B cell (primary cell): ENCODE results near the gene CABP2. TPM values are rescaled to one million over a fixed set of nuclear protein-coding genes. Genes with fewer than 3 reads are reported as not detected.

Experiments
- ATAC-seq: fragments of 200-7000 bp; cut with Tn5 transposase; one replicate; pipeline ENCODE4 v1.10.0; 2021; ENCODE audit warnings: low read depth, mild to moderate bottlenecking, moderate number of reproducible peaks, moderate library complexity
- CTCF ChIA-PET: fragments of 350-600 bp; sonication (Branson Sonifier 250); formaldehyde crosslinking; loops from one replicate; lab custom pipeline; 2021; ENCODE audit warnings: antibody characterized with exemption, inconsistent platforms; lab: Charles Lee
- POLR2A ChIA-PET: fragments of 350-600 bp; sonication (Branson Sonifier 250); formaldehyde crosslinking; loops from one replicate; lab custom pipeline; 2021; ENCODE audit warnings: antibody characterized with exemption; lab: Charles Lee
- DNase-seq: peaks from one replicate; pipeline ENCODE4 v3.0.0; 2013
- H2AFZ ChIP-seq: 2 replicates; pipeline ENCODE4 v1.6.1; 2012; ENCODE audit warnings: mild to moderate bottlenecking, low read depth, low read length; ENCODE audit not compliant: insufficient read depth, poor library complexity, severe bottlenecking
- H3K27ac ChIP-seq, 2 donors: 1 replicate in 1 of 2; 2 replicates in 1 of 2; pipeline ENCODE4 v1.5.1; 2012 to 2013; ENCODE audit warnings: low read length in 2 of 2, mild to moderate bottlenecking in 2 of 2, moderate library complexity in 1 of 2
- H3K27me3 ChIP-seq, 4 experiments: fragments of 200-600 bp in 1 of 4; sonication (generic) in 1 of 4; replicated peaks in 1 of 4; 1 replicate in 2 of 4; 2 replicates in 2 of 4; pipeline versions ENCODE4 v1.6.1 to v1.7.0; 2013 to 2016; ENCODE audit warnings: low read length in 3 of 4, mild to moderate bottlenecking in 2 of 4, mixed read lengths in 1 of 4, moderate library complexity in 1 of 4; ENCODE audit not compliant: insufficient read depth in 4 of 4, control insufficient read depth in 3 of 4; ENCODE audit errors: control extremely low read depth in 1 of 4
- H3K36me3 ChIP-seq, 2 experiments: replicated peaks in 1 of 2; 1 replicate in 1 of 2; 2 replicates in 1 of 2; pipeline versions ENCODE4 v1.6.1 to v1.7.1; 2013; ENCODE audit warnings: low read length in 1 of 2; ENCODE audit not compliant: insufficient read depth in 2 of 2, control insufficient read depth in 1 of 2; ENCODE audit errors: control extremely low read depth in 1 of 2, extremely low read depth in 1 of 2
- H3K4me1 ChIP-seq, 2 donors: fragments of 200-600 bp in 1 of 2; sonication (generic) in 1 of 2; 1 replicate in 1 of 2; 2 replicates in 1 of 2; pipeline versions ENCODE4 v1.5.1 to v1.6.1; 2013 to 2017; ENCODE audit warnings: low read length in 2 of 2; ENCODE audit not compliant: control insufficient read depth in 2 of 2, insufficient read depth in 2 of 2
- H3K4me2 ChIP-seq: replicated peaks from 2 replicates; pipeline ENCODE3; 2012; ENCODE audit warnings: mild to moderate bottlenecking, low read depth, low read length; ENCODE audit not compliant: poor library complexity, severe bottlenecking
- H3K4me3 ChIP-seq, 5 experiments: fragments of 200-600 bp in 1 of 5; sonication (generic) in 1 of 5; 1 replicate in 3 of 5; 2 replicates in 2 of 5; pipeline versions ENCODE4 v1.5.1 to v1.7.0; 2011 to 2016; ENCODE audit warnings: low read length in 4 of 5, mild to moderate bottlenecking in 4 of 5, low read depth in 2 of 5, control low read depth in 1 of 5, moderate library complexity in 1 of 5; ENCODE audit not compliant: insufficient read depth in 1 of 5; ENCODE audit errors: control extremely low read depth in 1 of 5, extremely low read depth in 1 of 5
- H3K79me2 ChIP-seq: fragments of 200-600 bp; sonication (generic); one replicate; pipeline ENCODE4 v1.6.0; 2016; ENCODE audit warnings: low read length; ENCODE audit not compliant: control insufficient read depth, insufficient read depth
- H3K9ac ChIP-seq: fragments of 200-600 bp; sonication (generic); 2 replicates; pipeline ENCODE4 v1.6.1; 2017; ENCODE audit warnings: mild to moderate bottlenecking, low read length, moderate library complexity
- H3K9me3 ChIP-seq, 3 donors: one replicate each; pipeline versions ENCODE4 v1.6.1 to v1.7.1; 2013; ENCODE audit warnings: low read length in 2 of 3; ENCODE audit not compliant: control insufficient read depth in 2 of 3, insufficient read depth in 1 of 3; ENCODE audit errors: control extremely low read depth in 1 of 3
- H4K20me1 ChIP-seq: 2 replicates; pipeline ENCODE4 v1.6.0; 2012; ENCODE audit warnings: mild to moderate bottlenecking, low read length; ENCODE audit not compliant: insufficient read depth, control insufficient read depth, poor library complexity, severe bottlenecking
- H3K27ac Mint-ChIP-seq: one replicate; pipeline ENCODE4 v1.8.0; 2021; ENCODE audit warnings: mixed read lengths
- H3K27me3 Mint-ChIP-seq: one replicate; pipeline ENCODE4 v1.8.0; 2021; ENCODE audit warnings: mixed read lengths
- H3K4me1 Mint-ChIP-seq: one replicate; pipeline ENCODE4 v1.8.0; 2021; ENCODE audit warnings: mixed read lengths
- H3K4me3 Mint-ChIP-seq: one replicate; pipeline ENCODE4 v1.8.0; 2021; ENCODE audit warnings: mixed read lengths
- H3K9me3 Mint-ChIP-seq: one replicate; pipeline ENCODE4 v1.8.0; 2022; ENCODE audit warnings: mixed read lengths; ENCODE audit not compliant: insufficient read depth
- EZH2 ChIP-seq: IDR thresholded peaks from 2 replicates; pipeline ENCODE4 v1.6.1; 2012; ENCODE audit warnings: borderline replicate concordance, low read depth, mild to moderate bottlenecking, moderate library complexity, low read length; ENCODE audit not compliant: insufficient read depth, poor library complexity, severe bottlenecking
- WGBS: methylation state at CpG from one replicate; pipeline ENCODE4 v1.1.5; 2013; ENCODE audit warnings: missing lambda C conversion rate; ENCODE audit not compliant: insufficient coverage; 5-methylcytosine and 5-hydroxymethylcytosine counted together
- intact Hi-C: fragments of 100-400 bp; cut with micrococcal nuclease; formaldehyde crosslinking; loops from one replicate; pipeline ENCODE4 v1.10.0; 2022
- polyA plus RNA-seq: library from polyadenylated mRNA; depleted of rRNA; stranded (reverse); fragments of >200 nt; gene quantifications from 2 replicates; pipeline ENCODE4 v1.2.3, GENCODE V29; 2012
- total RNA-seq, 2 donors: library from RNA; stranded (reverse); fragments of 120-200 nt in 1 of 2; gene quantifications; 1 replicate in 1 of 2; 2 replicates in 1 of 2; pipeline versions ENCODE4 v1.2.3 to v1.2.4, GENCODE V29; 2013 to 2022
- TF ChIP-seq, protein P1 (sequence below): fragments of 200-600 bp; IDR thresholded peaks from one replicate; pipeline ENCODE4 v1.8.0; 2022; ENCODE audit warnings: antibody characterized with exemption, mild to moderate bottlenecking

The CABP2 gene
- total and polyA plus RNA-seq, 2 donors (not counting 1 experiment from before 2014, with no cell fraction given) = not detected

- no peak for DNase-seq
- no peak overlapping the region for H3K27ac Mint-ChIP-seq
- H3K9ac ChIP-seq = no peak overlapping the region
These were observed 20.3 kb upstream of the CABP2 start for GRCh38 chr11:67543585-67543984.

GRCh38 chr11:67542971-67543370 lies 19.7 kb upstream of the CABP2 start:
- Histone ChIP-seq H3K27me3 (peaks cover 0 to 4% (median 0%) of the 10 kb centered on the region in 4 experiments), H3K4me3 (no peak overlapping the region), H3K27ac (no peak overlapping the region), H3K4me1 (no peaks in the 10 kb centered on the region), H3K4me2 (no peak overlapping the region), H3K9me3 (no peaks in the 10 kb centered on the region), H4K20me1 (no peaks in the 10 kb centered on the region), H2AFZ (no peak overlapping the region), H3K79me2 (no peaks in the 10 kb centered on the region), H3K9ac (no peak overlapping the region), H3K36me3 (no peaks in the 10 kb centered on the region)
- Mint-ChIP-seq H3K27me3 (peaks cover 3% of the 10 kb centered on the region), H3K4me1 (no peaks in the 10 kb centered on the region), H3K4me3 (no peak overlapping the region), H3K9me3 (no peaks in the 10 kb centered on the region), H3K27ac (no peak overlapping the region)
- ATAC-seq (no peak), DNase-seq (no peak)
- intact Hi-C loops = no loop called here
- WGBS = 90% methylated on average over 5 of the region's 7 CpGs
- POLR2A ChIA-PET = no interaction called here
- CTCF ChIA-PET = no interaction called here
- TF ChIP-seq, protein P1, sequence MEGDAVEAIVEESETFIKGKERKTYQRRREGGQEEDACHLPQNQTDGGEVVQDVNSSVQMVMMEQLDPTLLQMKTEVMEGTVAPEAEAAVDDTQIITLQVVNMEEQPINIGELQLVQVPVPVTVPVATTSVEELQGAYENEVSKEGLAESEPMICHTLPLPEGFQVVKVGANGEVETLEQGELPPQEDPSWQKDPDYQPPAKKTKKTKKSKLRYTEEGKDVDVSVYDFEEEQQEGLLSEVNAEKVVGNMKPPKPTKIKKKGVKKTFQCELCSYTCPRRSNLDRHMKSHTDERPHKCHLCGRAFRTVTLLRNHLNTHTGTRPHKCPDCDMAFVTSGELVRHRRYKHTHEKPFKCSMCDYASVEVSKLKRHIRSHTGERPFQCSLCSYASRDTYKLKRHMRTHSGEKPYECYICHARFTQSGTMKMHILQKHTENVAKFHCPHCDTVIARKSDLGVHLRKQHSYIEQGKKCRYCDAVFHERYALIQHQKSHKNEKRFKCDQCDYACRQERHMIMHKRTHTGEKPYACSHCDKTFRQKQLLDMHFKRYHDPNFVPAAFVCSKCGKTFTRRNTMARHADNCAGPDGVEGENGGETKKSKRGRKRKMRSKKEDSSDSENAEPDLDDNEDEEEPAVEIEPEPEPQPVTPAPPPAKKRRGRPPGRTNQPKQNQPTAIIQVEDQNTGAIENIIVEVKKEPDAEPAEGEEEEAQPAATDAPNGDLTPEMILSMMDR = no peak
- no peak for TF ChIP-seq EZH2

More at GRCh38 chr11:67543585-67543984, 20.3 kb upstream of the CABP2 start:
- intact Hi-C loops = no loop called here
- ATAC-seq = no peak
- Histone ChIP-seq H4K20me1 (no peaks in the 10 kb centered on the region), H3K27ac (no peak overlapping the region), H3K36me3 (no peaks in the 10 kb centered on the region), H3K9me3 (no peaks in the 10 kb centered on the region), H3K4me1 (no peaks in the 10 kb centered on the region), H3K27me3 (peaks cover 0 to 4% (median 0%) of the 10 kb centered on the region in 4 experiments), H3K4me3 (no peak overlapping the region), H3K4me2 (no peak overlapping the region), H3K79me2 (no peaks in the 10 kb centered on the region), H2AFZ (no peak overlapping the region)
- Mint-ChIP-seq H3K4me3 (no peak overlapping the region), H3K27me3 (peaks cover 3% of the 10 kb centered on the region), H3K4me1 (no peaks in the 10 kb centered on the region), H3K9me3 (no peaks in the 10 kb centered on the region)
- POLR2A ChIA-PET = no interaction called here
- no peak for TF ChIP-seq EZH2
- TF ChIP-seq, protein P1 = no peak
- 94% methylated on average over 2 of the region's 2 CpGs for WGBS
- CTCF ChIA-PET = no interaction called here
